Osteocyte (in vitro differentiated cells): Measurements from ENCODE around the gene ACVR1B. TPM values are rescaled to one million over a fixed set of nuclear protein-coding genes. Genes with fewer than 3 reads are reported as not detected.

Experiments used
- DNase-seq: peaks from one replicate; pipeline ENCODE4 v3.0.0; 2021; ENCODE audit warnings: mixed read lengths; ENCODE audit not compliant: unreplicated experiment; ENCODE audit errors: extremely low spot score
- H3K27ac Mint-ChIP-seq: one replicate; pipeline ENCODE4 v1.8.0; 2021; ENCODE audit warnings: mild to moderate bottlenecking, mixed read lengths; ENCODE audit not compliant: unreplicated experiment
- H3K27me3 Mint-ChIP-seq: one replicate; pipeline ENCODE4 v1.8.0; 2021; ENCODE audit warnings: mixed read lengths; ENCODE audit not compliant: unreplicated experiment
- H3K36me3 Mint-ChIP-seq: one replicate; pipeline ENCODE4 v1.8.0; 2021; ENCODE audit warnings: mixed read lengths; ENCODE audit not compliant: unreplicated experiment
- H3K4me1 Mint-ChIP-seq: one replicate; pipeline ENCODE4 v1.8.0; 2021; ENCODE audit warnings: mixed read lengths; ENCODE audit not compliant: unreplicated experiment
- H3K4me3 Mint-ChIP-seq: one replicate; pipeline ENCODE4 v1.8.0; 2021; ENCODE audit warnings: mild to moderate bottlenecking, moderate library complexity, mixed read lengths; ENCODE audit not compliant: unreplicated experiment
- H3K9me3 Mint-ChIP-seq: one replicate; pipeline ENCODE4 v1.8.0; 2021; ENCODE audit warnings: mixed read lengths; ENCODE audit not compliant: unreplicated experiment
- CTCF ChIP-seq: fragments of 200-600 bp; sonication (generic); IDR thresholded peaks from 2 replicates; pipeline ENCODE4 v1.5.0; 2021; ENCODE audit warnings: antibody characterized with exemption, mild to moderate bottlenecking, moderate library complexity
- total RNA-seq: library from RNA; stranded (reverse); gene quantifications from 2 replicates; pipeline ENCODE4 v1.2.1, GENCODE V29; 2021

Gene ACVR1B
- total RNA-seq, 1 donor from 2014 or later = 15.8 TPM

- H3K4me3 Mint-ChIP-seq = no peak overlapping the region
- peaks cover under 1% of the 10 kb centered on the region for H3K9me3 Mint-ChIP-seq
- H3K4me1 Mint-ChIP-seq = no peaks in the 10 kb centered on the region
- no peak for DNase-seq
- H3K36me3 Mint-ChIP-seq = peaks cover 8% of the 10 kb centered on the region
- no peak for TF ChIP-seq CTCF
- H3K27ac Mint-ChIP-seq = no peak overlapping the region
- H3K27me3 Mint-ChIP-seq = no peaks in the 10 kb centered on the region
Measured at GRCh38 chr12:51960488-51960887, 9.0 kb downstream of the ACVR1B start.

DNA sequence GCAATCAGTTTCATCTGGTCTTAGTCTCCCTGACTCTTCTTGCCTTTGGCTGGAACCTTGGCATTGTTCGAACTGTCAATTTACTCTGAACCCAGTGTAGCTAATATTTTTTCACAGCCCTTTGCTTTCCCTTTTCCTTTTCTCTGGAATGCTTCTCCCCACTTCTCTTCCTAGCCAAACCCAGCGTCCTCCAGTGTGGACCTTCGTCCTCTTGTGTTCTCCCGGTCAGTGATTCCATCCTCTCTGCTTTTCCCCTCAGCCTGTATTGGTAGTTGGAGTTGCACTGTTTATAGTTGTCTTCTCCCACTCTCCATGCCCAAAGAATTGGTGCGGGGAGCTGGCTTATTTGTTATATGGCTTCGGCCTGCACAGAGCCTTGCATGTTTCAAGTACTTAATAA lies 9.4 kb downstream of the ACVR1B start:
- Mint-ChIP-seq H3K27ac (no peak overlapping the region), H3K36me3 (peaks cover 12% of the 10 kb centered on the region), H3K4me1 (no peaks in the 10 kb centered on the region), H3K4me3 (no peak overlapping the region), H3K27me3 (no peaks in the 10 kb centered on the region), H3K9me3 (peaks cover 5% of the 10 kb centered on the region)
- no peak for DNase-seq
- no peak for TF ChIP-seq CTCF

- no peak for TF ChIP-seq CTCF
Measured at GRCh38 chr12:51961834-51962233, 10.3 kb downstream of the ACVR1B start.

GRCh38 chr12:51962737-51963136 lies 11.2 kb downstream of the ACVR1B start:
- no peak for DNase-seq
- H3K27me3 Mint-ChIP-seq = no peaks in the 10 kb centered on the region
- no peak overlapping the region for H3K27ac Mint-ChIP-seq
- no peak for TF ChIP-seq CTCF
- no peaks in the 10 kb centered on the region for H3K4me1 Mint-ChIP-seq
- H3K36me3 Mint-ChIP-seq = peaks cover 14% of the 10 kb centered on the region
- peaks cover 6% of the 10 kb centered on the region for H3K9me3 Mint-ChIP-seq
- no peak overlapping the region for H3K4me3 Mint-ChIP-seq

More at GRCh38 chr12:51961834-51962233, 10.3 kb downstream of the ACVR1B start:
- no peak for DNase-seq
- no peaks in the 10 kb centered on the region for H3K4me1 Mint-ChIP-seq
- H3K27ac Mint-ChIP-seq = no peak overlapping the region
- H3K9me3 Mint-ChIP-seq = peaks cover 6% of the 10 kb centered on the region
- no peaks in the 10 kb centered on the region for H3K27me3 Mint-ChIP-seq
- H3K36me3 Mint-ChIP-seq = peaks cover 14% of the 10 kb centered on the region
- no peak overlapping the region for H3K4me3 Mint-ChIP-seq

GRCh38 chr12:51963477-51963876 lies 12.0 kb downstream of the ACVR1B start:
- TF ChIP-seq CTCF = no peak
- Mint-ChIP-seq H3K27me3 (no peaks in the 10 kb centered on the region), H3K4me3 (no peak overlapping the region), H3K27ac (no peak overlapping the region), H3K36me3 (peaks cover 14% of the 10 kb centered on the region), H3K9me3 (peaks cover 6% of the 10 kb centered on the region), H3K4me1 (no peaks in the 10 kb centered on the region)
- no peak for DNase-seq
